IMR-90 (cell line): ENCODE results near the gene SDHAF4. TPM values are rescaled to one million over a fixed set of nuclear protein-coding genes. Genes with fewer than 3 reads are reported as not detected.
A peak's percentile ranks its signal among the peaks of the same experiment; 100 is the strongest.

ENCODE experiments used
- ATAC-seq: fragments of 200-7000 bp; cut with Tn5 transposase; 2 replicates; pipeline ENCODE4 v1.9.1; 2020; ENCODE audit warnings: low read depth, mild to moderate bottlenecking, moderate library complexity
- Bru-seq: library from RNA; stranded (reverse); fragments of 400-500 nt; gene quantifications from one replicate; lab custom pipeline; 2021; lab: Mats Ljungman, UMichigan
- BruChase-seq, 2 experiments: library from RNA; stranded (reverse); fragments of 400-500 nt; gene quantifications; one replicate each; lab custom pipeline; 2021; lab: Mats Ljungman, UMichigan
- BruUV-seq: library from RNA; stranded (reverse); fragments of 400-500 nt; replicated peaks from 2 replicates; lab custom pipeline; 2021; lab: Mats Ljungman, UMichigan
- CTCF ChIA-PET: fragments of 300-600 bp; formaldehyde crosslinking; extraction: SDS; loops from one replicate; lab custom pipeline; 2021; ENCODE audit warnings: antibody characterized with exemption; lab: Yijun Ruan, JAX
- POLR2A ChIA-PET: fragments of 300-600 bp; sonication (Branson Sonifier 250); formaldehyde crosslinking; loops from one replicate; lab custom pipeline; 2022; ENCODE audit warnings: antibody characterized with exemption; ENCODE audit not compliant: unreplicated experiment; lab: Charles Lee
- DNase-seq: peaks from one replicate; pipeline ENCODE4 v3.0.0; 2013
- H2AFZ ChIP-seq: replicated peaks from 2 replicates; pipeline ENCODE3; 2013; ENCODE audit warnings: low read length, mild to moderate bottlenecking; ENCODE audit not compliant: poor library complexity
- H2AK5ac ChIP-seq: 2 replicates; pipeline ENCODE4 v1.6.1; 2013; ENCODE audit warnings: low read depth, low read length, inconsistent platforms
- H2AK9ac ChIP-seq: replicated peaks from 2 replicates; pipeline ENCODE3; 2013; ENCODE audit warnings: mild to moderate bottlenecking, low read depth, low read length, moderate library complexity; ENCODE audit not compliant: poor library complexity
- H2BK120ac ChIP-seq: 2 replicates; pipeline ENCODE4 v1.6.1; 2013; ENCODE audit warnings: low read depth, low read length, inconsistent platforms
- H2BK15ac ChIP-seq: 3 replicates; pipeline ENCODE4 v1.6.1; 2013; ENCODE audit warnings: low read depth, low read length, inconsistent platforms
- H2BK20ac ChIP-seq: 2 replicates; pipeline ENCODE4 v1.6.1; 2013; ENCODE audit warnings: low read depth, mild to moderate bottlenecking, inconsistent platforms, low read length, moderate library complexity
- H2BK5ac ChIP-seq: 2 replicates; pipeline ENCODE4 v1.6.1; 2013; ENCODE audit warnings: mild to moderate bottlenecking, low read depth, low read length, inconsistent platforms; ENCODE audit not compliant: poor library complexity, severe bottlenecking
- H3K14ac ChIP-seq: replicated peaks from 2 replicates; pipeline ENCODE4 v1.6.1; 2013; ENCODE audit warnings: low read depth, low read length, inconsistent platforms
- H3K18ac ChIP-seq: 2 replicates; pipeline ENCODE4 v1.6.1; 2013; ENCODE audit warnings: low read depth, low read length, control low read depth
- H3K23ac ChIP-seq: 2 replicates; pipeline ENCODE4 v1.6.1; 2013; ENCODE audit warnings: low read depth, low read length, inconsistent platforms
- H3K27ac ChIP-seq: 2 replicates; pipeline ENCODE4 v1.5.1; 2013; ENCODE audit warnings: mild to moderate bottlenecking, control low read depth, low read length; ENCODE audit not compliant: insufficient read depth
- H3K27me3 ChIP-seq: 2 replicates; pipeline ENCODE4 v1.6.1; 2013; ENCODE audit warnings: low read length; ENCODE audit not compliant: control insufficient read depth, insufficient read depth
- H3K36me3 ChIP-seq: 2 replicates; pipeline ENCODE4 v1.6.1; 2013; ENCODE audit warnings: low read length, mixed read lengths; ENCODE audit not compliant: control insufficient read depth, insufficient read depth
- H3K4ac ChIP-seq: 2 replicates; pipeline ENCODE4 v1.6.1; 2013; ENCODE audit warnings: low read depth, low read length, inconsistent platforms
- H3K4me1 ChIP-seq: 2 replicates; pipeline ENCODE4 v1.6.1; 2013; ENCODE audit warnings: low read length, mixed read lengths; ENCODE audit not compliant: control insufficient read depth, insufficient read depth
- H3K4me2 ChIP-seq: 2 replicates; pipeline ENCODE4 v1.6.1; 2013; ENCODE audit warnings: low read depth, mild to moderate bottlenecking, control low read depth, low read length, moderate library complexity
- H3K4me3 ChIP-seq: 2 replicates; pipeline ENCODE4 v1.5.1; 2013; ENCODE audit warnings: low read depth, mild to moderate bottlenecking, control low read depth, low read length, moderate library complexity; ENCODE audit not compliant: insufficient read depth
- H3K56ac ChIP-seq: 2 replicates; pipeline ENCODE4 v1.6.1; 2013; ENCODE audit warnings: low read length, inconsistent platforms; ENCODE audit not compliant: insufficient read depth; ENCODE audit errors: extremely low read depth
- H3K79me1 ChIP-seq, 2 experiments: 2 replicates each; pipeline ENCODE4 v1.6.1; 2013; ENCODE audit warnings: low read length in 2 of 2, inconsistent platforms in 1 of 2, low read depth in 1 of 2
- H3K9ac ChIP-seq: 2 replicates; pipeline ENCODE4 v1.6.1; 2013; ENCODE audit warnings: low read depth, low read length, control low read depth
- H3K9me1 ChIP-seq: 2 replicates; pipeline ENCODE4 v1.6.1; 2013; ENCODE audit warnings: low read length, inconsistent platforms; ENCODE audit not compliant: insufficient read depth
- H3K9me3 ChIP-seq: 2 replicates; pipeline ENCODE4 v1.6.1; 2013; ENCODE audit warnings: low read length; ENCODE audit not compliant: control insufficient read depth, insufficient read depth
- H4K20me1 ChIP-seq: 2 replicates; pipeline ENCODE4 v1.6.1; 2013; ENCODE audit warnings: low read length, inconsistent platforms; ENCODE audit not compliant: insufficient read depth
- H4K5ac ChIP-seq: 2 replicates; pipeline ENCODE4 v1.6.1; 2013; ENCODE audit warnings: mild to moderate bottlenecking, low read depth, low read length, control low read depth
- H4K8ac ChIP-seq, 2 experiments: 2 replicates each; pipeline ENCODE4 v1.6.1; 2013; ENCODE audit warnings: low read depth in 2 of 2, low read length in 2 of 2, control low read depth in 1 of 2, inconsistent platforms in 1 of 2
- H4K91ac ChIP-seq: 2 replicates; pipeline ENCODE4 v1.6.1; 2013; ENCODE audit warnings: low read depth, low read length, inconsistent platforms; ENCODE audit not compliant: insufficient read depth
- CEBPB ChIP-seq: IDR thresholded peaks from 2 replicates; pipeline ENCODE4 v1.6.1; 2012; ENCODE audit warnings: low read depth, low read length, improper control_type of control experiment
- CHD1 ChIP-seq: IDR thresholded peaks from 2 replicates; pipeline ENCODE4 v1.6.1; 2012; ENCODE audit warnings: low read depth, low read length, improper control_type of control experiment
- MAZ ChIP-seq: IDR thresholded peaks from 2 replicates; pipeline ENCODE4 v1.6.1; 2012; ENCODE audit warnings: low read depth, mild to moderate bottlenecking, low read length, improper control_type of control experiment, moderate library complexity, borderline replicate concordance
- MXI1 ChIP-seq: IDR thresholded peaks from 2 replicates; pipeline ENCODE4 v1.6.1; 2012; ENCODE audit warnings: low read depth, mild to moderate bottlenecking, low read length, moderate library complexity, borderline replicate concordance
- WGBS, 2 experiments: methylation state at CpG; one replicate each; pipeline versions ENCODE4 v1.1.5 to v1.1.7; 2013; ENCODE audit warnings: missing lambda C conversion rate in 2 of 2; ENCODE audit not compliant: insufficient read length in 1 of 2; ENCODE audit errors: extremely low coverage in 2 of 2; 5-methylcytosine and 5-hydroxymethylcytosine counted together
- dilution Hi-C: fragments of 300-500 bp; cut with HindIII; formaldehyde crosslinking; loops from one replicate; pipeline ENCODE4 v1.14.3; 2018; ENCODE audit warnings: low sequenced_read_pairs; ENCODE audit not compliant: unreplicated experiment
- in situ Hi-C: fragments of 300-500 bp; cut with MboI; formaldehyde crosslinking; loops from 3 replicates; pipeline ENCODE4 v1.14.3; 2019; ENCODE audit warnings: low sequenced_read_pairs, inconsistent platforms, mixed read lengths
- intact Hi-C: fragments of 100-400 bp; cut with micrococcal nuclease; formaldehyde crosslinking; loops from 2 replicates; pipeline ENCODE4 v1.10.0; 2022
- long read RNA-seq: library from polyadenylated mRNA; unstranded; transcript quantifications from one replicate; pipeline ENCODE4 v2.0.0, GENCODE V29; 2021; ENCODE audit not compliant: unreplicated experiment
- polyA plus RNA-seq, 3 experiments: library from polyadenylated mRNA; depleted of rRNA; stranded (reverse); fragments of >200 nt; gene quantifications; 2 replicates each; pipeline ENCODE4 v1.2.3, GENCODE V29; 2012; ENCODE audit warnings: low replicate concordance in 1 of 3
- total RNA-seq: library from RNA; depleted of rRNA; stranded (reverse); fragments of >200 nt; gene quantifications from 2 replicates; pipeline ENCODE4 v1.2.3, GENCODE V29; 2012; rRNA removed

SDHAF4 gene
- 1.6 and 2.5 TPM in 2 replicates for total RNA-seq
- polyA plus RNA-seq (2012; rRNA removed) = 3.7 and 4.4 TPM in 2 replicates
- polyA plus RNA-seq (2012; cell fraction: cytosol; rRNA removed) = 1.4 and 1.5 TPM in 2 replicates
- 0.66 and 2.3 TPM in 2 replicates for polyA plus RNA-seq (2012; cell fraction: nucleus; rRNA removed; ENCODE audit: low replicate concordance)
- percentile 46 among the genes with signal in this experiment for Bru-seq, nascent RNA
- BruChase-seq, experiment 1, labeled RNA remaining after a 6-hour chase = percentile 63 among the genes with signal in this experiment
- percentile 55 among the genes with signal in this experiment for BruChase-seq, experiment 2, labeled RNA remaining after a 2-hour chase
- long read RNA-seq, partial matches to known transcripts = 1 of 5 reads
- long read RNA-seq, other reads (novel, unspliced or antisense) = 2 of 5 reads

DNA sequence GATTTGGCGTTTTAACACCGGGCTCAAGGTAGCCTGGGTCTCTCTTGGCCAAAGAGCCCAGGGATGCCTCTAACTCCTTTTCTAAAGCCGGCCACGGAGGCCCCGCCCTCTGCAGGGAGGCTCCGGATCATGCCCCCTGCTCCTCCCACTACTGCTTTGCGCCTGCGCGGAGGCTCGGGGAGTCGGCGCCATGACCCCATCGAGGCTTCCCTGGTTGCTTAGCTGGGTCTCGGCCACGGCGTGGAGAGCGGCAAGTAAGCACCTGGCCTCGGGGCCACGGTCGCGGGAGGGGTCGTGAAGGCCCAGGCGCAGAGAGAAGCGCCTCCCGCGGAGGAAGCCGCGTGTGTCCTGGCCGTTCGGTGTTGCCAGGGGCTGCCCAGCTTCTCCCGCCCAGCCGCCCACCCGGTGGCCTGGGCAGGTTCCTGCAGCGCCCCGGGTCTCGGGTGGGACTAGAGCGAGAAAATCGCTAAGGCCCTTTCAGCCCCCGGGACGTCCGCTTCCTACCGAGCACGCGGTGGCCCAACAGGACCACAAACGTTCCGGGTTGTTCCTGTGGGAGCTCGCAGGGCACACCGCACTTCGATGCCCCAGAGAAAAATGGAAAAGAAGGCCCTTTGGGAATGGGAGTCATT lies at the start of gene SDHAF4:
TSS of gene SDHAF4 (plus strand) at position 180 of the 632 bp plus-strand sequence. CDS start at position 191, 11 bp downstream.
- H3K79me1 ChIP-seq = peaks cover 0 to 2% of the 10 kb centered on the region in 2 experiments; a peak in 2 of 4 replicates
- peak within 1 kb of the TSS; percentile 97 for H2AFZ ChIP-seq
- TF ChIP-seq MXI1 = peak; percentile 39; the same call in 1 of the 2 replicates
- no peak for TF ChIP-seq CEBPB
- no peak; the same call in 1 of the 2 replicates for TF ChIP-seq CHD1
- TF ChIP-seq MAZ = peak; percentile 78; the same call in 1 of the 2 replicates
- peak within 1 kb of the TSS; percentile 88 for H3K14ac ChIP-seq
- no peak within 1 kb of the TSS for H2BK20ac ChIP-seq
- H2AK9ac ChIP-seq = peak within 1 kb of the TSS; percentile 77
- POLR2A ChIA-PET = interaction anchor here (0.6 to 1.2 kb wide), 2 partner anchors 9 to 500 kb away, joined by 3 to 5 read pairs; no protein-coding TSS in a partner anchor
- H2BK5ac ChIP-seq = peak within 1 kb of the TSS; percentile 69
- H3K27ac ChIP-seq = peak within 1 kb of the TSS; percentile 68
- H3K4me1 ChIP-seq = no peaks in the 10 kb centered on the region
- intact Hi-C loops = loop anchor here (5.0 to 10.0 kb wide), 2 partner anchors 100 to 192 kb away; partner anchors contain the start of gene SMAP1
- H3K36me3 ChIP-seq = no peaks in the 10 kb centered on the region
- H3K9me1 ChIP-seq = no peaks in the 10 kb centered on the region
- ATAC-seq (peak; percentile 100), DNase-seq (peak; percentile 76)
- no peak within 1 kb of the TSS for H2BK15ac ChIP-seq
- peak within 1 kb of the TSS; percentile 4 for H3K56ac ChIP-seq
- no peak within 1 kb of the TSS for H4K91ac ChIP-seq
- dilution Hi-C loops = no loop called here
- peak within 1 kb of the TSS; percentile 92 for H3K4me2 ChIP-seq
- peak within 1 kb of the TSS; percentile 76 for H4K5ac ChIP-seq
- H4K20me1 ChIP-seq = no peaks in the 10 kb centered on the region
- no peaks in the 10 kb centered on the region for H3K9me3 ChIP-seq
- H3K4ac ChIP-seq = peak within 1 kb of the TSS; percentile 86
- H3K27me3 ChIP-seq = no peaks in the 10 kb centered on the region
- CTCF ChIA-PET = interaction anchor here (1.4 kb wide), 1 partner anchor 20 kb away, joined by 6 read pairs; no protein-coding TSS in a partner anchor
- H3K18ac ChIP-seq = no peak within 1 kb of the TSS; the same call in 1 of the 2 replicates
- no peak within 1 kb of the TSS for H2BK120ac ChIP-seq
- H4K8ac ChIP-seq = peak within 1 kb of the TSS; percentile 85 to 92
- H3K23ac ChIP-seq = peak within 1 kb of the TSS; percentile 74; the same call in 1 of the 2 replicates
- H3K9ac ChIP-seq = peak within 1 kb of the TSS; percentile 80
- peak within 1 kb of the TSS; percentile 90 for H3K4me3 ChIP-seq
- 0% methylated on average over 22 of the region's 49 CpGs; no CpG with 5 or more reads in 1 of the 2 experiments for WGBS, 2 experiments
- BruUV-seq = no TSS peak
- in situ Hi-C loops = no loop called here
- H2AK5ac ChIP-seq = no peak within 1 kb of the TSS
